CD1c-positive myeloid dendritic cell (primary cell): ENCODE results near the gene URI1.

Source experiments
- DNase-seq: peaks from one replicate; pipeline ENCODE4 v3.0.0-alpha.2; 2016; ENCODE audit errors: extremely low spot score

The URI1 gene

DNA sequence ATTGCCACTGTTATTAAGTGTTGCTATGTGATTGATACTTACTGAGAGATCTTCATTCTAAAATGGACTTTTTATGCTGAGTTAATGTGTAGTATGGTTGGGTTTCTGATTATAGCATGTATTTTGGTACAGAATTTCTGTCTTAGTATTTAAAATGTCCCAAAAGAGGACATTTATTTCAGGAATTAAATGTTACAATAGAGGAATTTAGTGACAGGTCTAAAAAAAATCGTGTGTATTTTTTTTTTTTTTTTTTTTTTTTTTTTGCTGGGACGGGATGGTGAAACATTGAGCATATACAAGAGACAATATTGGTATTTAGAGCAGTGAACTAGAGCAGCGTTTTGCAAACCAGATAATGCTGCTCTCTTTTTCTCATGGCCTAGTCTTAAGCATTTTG, 27.9 kb downstream of the URI1 start:
- no peak for DNase-seq

DNA sequence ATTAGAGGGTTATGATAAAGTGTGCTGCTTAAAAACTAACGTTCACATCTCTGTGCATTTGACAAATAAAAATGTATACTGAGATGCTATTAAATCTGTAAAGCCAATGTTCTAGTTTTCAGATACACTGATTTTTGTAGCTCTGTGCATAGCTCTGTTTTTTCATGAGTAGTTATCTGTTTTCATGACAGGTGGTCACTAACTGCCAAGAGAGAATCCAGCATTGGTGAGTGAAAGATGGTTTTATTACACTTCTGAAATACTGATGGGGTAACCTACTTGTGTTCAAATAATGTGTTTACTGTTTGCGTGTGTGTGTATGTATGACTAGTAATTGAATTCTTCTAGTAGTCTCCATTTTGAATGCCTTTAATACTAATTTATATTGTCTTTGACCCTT, 29.0 kb downstream of the URI1 start:
- no peak for DNase-seq

DNA sequence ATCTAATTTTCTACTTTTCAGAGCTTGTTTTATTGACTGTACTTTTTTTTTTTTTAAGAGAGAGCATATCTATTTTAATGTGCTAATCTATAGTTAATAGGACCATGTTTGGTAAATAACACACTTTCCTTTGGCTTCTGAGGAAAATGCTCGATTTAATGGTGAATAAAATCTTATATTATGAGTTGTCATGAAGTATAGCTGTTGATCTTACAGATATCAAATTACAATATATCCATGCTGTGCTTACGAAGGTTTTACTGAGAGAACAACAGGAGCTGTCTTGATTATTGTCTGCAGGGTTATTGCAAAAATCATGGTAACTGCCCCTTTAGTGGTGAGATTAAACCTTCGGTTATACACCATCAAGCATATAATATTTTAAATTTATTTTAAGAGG, 29.6 kb downstream of the URI1 start:
- DNase-seq, result no peak

DNA sequence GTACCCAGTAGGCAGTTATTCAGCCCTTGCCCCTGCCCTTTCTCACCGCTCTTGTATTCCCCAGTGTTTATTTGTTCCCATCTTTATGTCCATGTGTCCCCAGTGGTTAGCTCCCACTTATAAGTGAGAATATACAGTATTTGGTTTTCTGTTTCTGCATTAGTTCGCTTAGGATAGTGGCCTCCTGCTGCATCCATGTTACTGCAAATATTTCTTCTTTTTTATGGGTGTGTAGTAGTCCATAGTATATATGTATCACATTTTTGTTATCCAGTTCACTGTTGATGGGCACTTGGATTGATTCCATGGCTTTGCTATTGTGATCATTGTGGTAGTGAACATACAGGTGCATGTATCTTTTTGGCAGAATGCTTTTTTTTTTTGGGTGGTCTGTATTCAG, 32.7 kb downstream of the URI1 start:
- DNase-seq, result no peak

DNA sequence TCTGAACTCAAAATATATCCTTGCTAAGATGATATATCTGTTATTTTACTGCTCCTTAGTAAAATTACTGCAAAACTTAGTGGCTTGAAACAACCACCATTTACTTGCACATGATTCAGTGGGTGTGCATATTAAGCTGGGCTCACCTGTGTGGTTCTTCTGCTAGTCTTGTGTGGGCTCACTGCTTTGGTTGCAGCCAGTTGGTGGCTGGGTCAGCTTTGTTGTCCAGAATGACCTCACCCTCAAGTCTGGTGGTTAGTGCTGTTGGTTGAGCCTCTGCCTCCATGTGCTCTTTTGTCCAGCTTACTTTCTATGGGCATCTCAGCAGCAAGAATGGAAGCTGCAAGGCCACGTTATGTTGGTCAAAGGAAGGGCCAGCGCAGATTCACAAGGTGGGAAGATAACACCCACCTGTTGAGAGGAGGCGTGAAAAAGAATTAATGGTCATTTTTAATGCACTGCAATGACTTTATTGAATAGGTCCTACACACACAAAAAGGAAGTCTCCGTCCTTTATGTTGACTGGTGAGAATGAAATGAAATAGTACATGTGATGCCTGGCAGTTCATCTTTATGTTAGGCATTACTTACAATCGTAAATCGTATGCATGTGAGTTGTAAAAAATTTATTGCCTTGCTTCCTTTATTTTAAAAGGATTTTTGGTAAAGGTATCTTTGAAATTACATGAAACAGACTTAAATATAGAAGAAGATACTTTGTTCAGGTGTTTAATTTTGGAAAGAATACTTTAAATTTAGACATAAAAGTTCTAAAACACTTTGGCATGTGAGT, 34.3 kb downstream of the URI1 start:
- no peak for DNase-seq

GRCh38 chr19:29978080-29978479, 36.0 kb downstream of the URI1 start:
- DNase-seq, result no peak

- no peak for DNase-seq
These were observed 41.5 kb downstream of the URI1 start for GRCh38 chr19:29983568-29983967.

- DNase-seq, result no peak
These were observed 43.2 kb downstream of the URI1 start for GRCh38 chr19:29985196-29985595.

GRCh38 chr19:29988351-29988750, 46.3 kb downstream of the URI1 start:
- DNase-seq, result no peak

DNA sequence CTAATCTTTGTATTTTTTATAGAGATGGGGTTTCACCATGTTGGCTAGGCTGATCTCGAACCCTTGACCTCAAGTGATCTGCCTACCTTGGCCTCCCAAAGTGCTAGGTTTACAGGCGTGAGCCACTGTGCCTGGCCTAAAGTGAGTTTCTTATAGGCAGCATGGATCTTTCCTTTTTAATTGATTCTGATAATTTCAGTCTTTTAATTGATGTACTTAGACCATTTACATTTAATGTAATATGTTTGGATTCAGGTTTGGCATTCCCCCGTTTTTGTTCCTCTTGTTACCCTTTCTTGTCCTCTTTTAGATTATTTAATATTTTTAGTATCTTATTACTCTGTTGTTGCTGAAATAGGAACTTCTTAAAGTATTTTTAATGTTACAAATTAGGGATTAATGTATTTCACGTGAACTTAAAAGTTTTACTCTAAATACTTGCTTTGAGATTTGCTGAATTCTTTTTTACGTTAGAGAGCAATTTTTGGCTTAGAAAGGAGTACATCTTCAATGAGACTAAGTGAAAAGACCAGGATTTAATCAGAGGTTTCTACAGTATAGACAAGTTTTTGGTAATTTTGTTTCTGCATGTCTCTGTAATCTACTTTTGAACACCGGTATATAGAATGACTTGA, 50.3 kb downstream of the URI1 start:
- DNase-seq, result no peak

GRCh38 chr19:29999490-29999889, 57.5 kb downstream of the URI1 start:
- no peak for DNase-seq

- DNase-seq, result no peak
These were observed 58.8 kb downstream of the URI1 start for GRCh38 chr19:30000862-30001261.

- DNase-seq, result peak; percentile 18
These were observed 59.3 kb downstream of the URI1 start for GRCh38 chr19:30001301-30001700.

DNA sequence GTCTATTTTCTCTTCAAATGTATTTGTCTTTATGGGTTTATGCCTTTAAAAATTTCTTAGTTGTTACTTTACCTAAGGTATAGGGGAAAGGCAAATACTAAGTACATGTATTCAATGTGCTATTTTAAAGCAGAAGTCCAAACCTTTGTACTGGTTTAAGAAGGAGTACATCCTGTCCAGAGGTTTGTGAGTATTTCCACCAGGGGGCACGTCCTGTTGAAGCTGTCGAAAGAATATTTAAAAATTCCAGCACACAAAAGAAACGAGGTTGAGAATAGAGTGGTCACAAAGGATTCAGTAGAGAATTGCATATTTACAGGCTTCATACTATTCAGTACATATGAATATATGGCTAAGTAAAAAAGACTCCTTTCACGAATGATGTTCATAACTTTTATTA, 59.8 kb downstream of the URI1 start:
- DNase-seq, result no peak

- DNase-seq, result no peak
These were observed 61.8 kb downstream of the URI1 start for GRCh38 chr19:30003866-30004265.

- DNase-seq, result no peak
These were observed 62.4 kb downstream of the URI1 start for GRCh38 chr19:30004403-30004802.

DNA sequence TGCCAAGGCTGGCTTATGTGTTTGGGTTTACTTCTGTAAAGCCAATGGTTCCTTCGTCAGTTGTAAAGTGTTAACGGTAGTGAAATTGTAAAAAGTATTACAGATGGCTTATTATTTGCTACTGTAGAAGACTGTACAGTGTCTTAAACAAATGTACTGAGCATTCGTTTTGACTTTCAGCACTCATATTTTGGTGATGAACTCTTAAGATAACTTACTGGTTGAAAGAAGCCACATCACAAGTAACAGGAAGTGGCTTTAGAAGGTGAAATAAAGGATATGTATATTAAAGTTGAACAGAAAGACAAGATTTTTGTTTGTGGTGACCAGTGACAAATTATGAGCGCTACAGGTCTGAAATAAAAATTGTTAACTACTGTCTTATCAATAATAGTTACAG, 64.2 kb downstream of the URI1 start:
- DNase-seq, result no peak

DNA sequence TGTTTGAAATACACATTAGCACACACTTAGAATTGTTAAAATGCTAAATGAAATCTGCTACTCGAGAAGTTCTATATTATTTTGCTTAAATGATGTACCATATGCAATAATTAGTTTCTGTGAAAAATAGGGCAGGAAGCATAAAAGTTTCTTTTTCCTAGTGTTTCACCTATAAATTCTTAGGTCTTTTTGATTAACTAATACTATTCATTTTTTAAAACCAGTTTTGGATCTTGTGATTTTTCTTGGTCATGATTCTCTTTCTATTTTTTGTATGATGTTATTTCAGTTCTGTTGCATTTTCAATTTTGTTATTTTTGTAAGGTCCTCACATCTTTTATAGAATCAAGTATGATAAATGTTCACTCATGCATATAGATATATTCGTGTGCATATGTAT, 66.1 kb downstream of the URI1 start:
- no peak for DNase-seq

DNA sequence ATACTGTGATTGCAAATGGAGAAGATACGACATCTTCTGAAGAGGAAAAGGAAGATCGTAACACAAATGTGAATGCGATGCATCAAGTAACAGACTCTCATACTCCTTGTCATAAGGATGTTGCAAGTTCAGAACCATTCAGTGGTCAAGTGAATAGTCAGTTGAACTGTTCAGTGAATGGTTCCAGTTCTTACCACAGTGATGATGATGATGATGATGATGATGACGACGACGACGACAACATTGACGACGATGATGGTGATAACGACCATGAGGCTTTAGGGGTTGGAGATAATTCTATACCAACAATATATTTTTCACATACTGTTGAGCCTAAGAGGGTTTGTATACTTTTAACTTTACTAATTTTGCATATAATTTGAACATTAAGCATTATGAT, 67.0 kb downstream of the URI1 start:
- DNase-seq, result no peak

DNA sequence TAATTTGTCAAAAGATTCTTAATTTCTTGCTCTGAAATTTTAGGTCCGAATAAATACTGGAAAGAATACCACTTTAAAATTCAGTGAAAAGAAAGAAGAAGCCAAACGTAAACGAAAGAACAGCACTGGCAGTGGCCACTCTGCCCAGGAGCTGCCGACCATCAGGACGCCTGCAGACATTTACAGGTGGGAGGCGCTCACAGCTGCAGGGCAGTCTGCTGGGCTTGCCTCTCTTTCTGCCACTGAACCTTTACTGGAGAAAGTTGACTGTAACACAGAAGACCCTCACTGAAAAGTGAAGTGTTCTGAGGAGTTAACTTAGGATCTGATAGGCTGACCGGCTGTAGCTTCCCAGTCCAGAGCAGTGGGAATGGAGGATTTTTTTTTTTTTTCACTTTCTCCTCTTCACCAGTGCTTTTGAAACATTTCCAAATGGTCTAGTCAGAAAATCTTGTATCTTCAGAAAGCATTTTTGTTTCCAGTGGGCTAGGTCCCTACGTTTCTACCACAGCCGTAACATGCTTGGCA, 69.1 kb downstream of the URI1 start:
- no peak for DNase-seq

GRCh38 chr19:30014770-30015169, 72.7 kb downstream of the URI1 start:
- DNase-seq, result no peak

- no peak for DNase-seq
These were observed 75.1 kb downstream of the URI1 start for GRCh38 chr19:30017172-30017571.

DNA sequence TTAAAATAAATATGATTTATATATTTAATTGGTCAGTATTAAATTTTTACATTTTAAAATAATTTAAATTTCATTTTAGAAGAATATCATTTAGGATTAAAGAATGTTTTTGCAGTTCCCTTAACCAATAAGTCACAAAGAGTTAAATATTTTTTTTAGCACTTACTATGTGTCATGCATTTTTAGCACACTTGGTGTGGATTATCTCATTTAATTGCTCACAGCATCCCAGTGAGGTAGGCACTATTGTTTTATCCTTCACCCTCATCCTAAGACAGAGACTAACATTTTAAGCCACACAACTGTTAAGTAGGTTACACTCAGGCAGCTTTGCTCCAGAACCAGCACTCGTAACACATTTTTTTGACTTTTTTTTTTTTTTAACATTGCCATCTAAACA, 78.2 kb downstream of the URI1 start:
- DNase-seq, result no peak
